Right atrium auricular region (tissue), 2 donors: ENCODE data around the gene GPC6. TPM values are rescaled to one million over a fixed set of nuclear protein-coding genes. Genes with fewer than 3 reads are reported as not detected.

Experiments
- DNase-seq: peaks from one replicate; pipeline ENCODE4 v3.0.0-alpha.2; 2019; ENCODE audit warnings: low spot score
- H3K27ac ChIP-seq, 2 donors: fragments of 200-600 bp; sonication (generic); 1 replicate in 1 of 2; 2 replicates in 1 of 2; pipeline ENCODE4 v1.5.1; 2016 to 2019
- H3K27me3 ChIP-seq, 2 donors: fragments of 200-600 bp; sonication (generic); one replicate each; pipeline versions ENCODE4 v1.5.1 to v1.6.0; 2017 to 2019
- H3K36me3 ChIP-seq: fragments of 200-600 bp; sonication (generic); one replicate; pipeline ENCODE4 v1.5.1; 2016
- H3K4me1 ChIP-seq, 2 donors: fragments of 200-600 bp; sonication (generic); one replicate each; pipeline versions ENCODE4 v1.5.1 to v1.6.0; 2017 to 2019
- H3K4me3 ChIP-seq, 2 donors: fragments of 200-600 bp; sonication (generic); 1 replicate in 1 of 2; 2 replicates in 1 of 2; pipeline ENCODE4 v1.5.1; 2017 to 2019; ENCODE audit warnings: mild to moderate bottlenecking in 1 of 2, moderate library complexity in 1 of 2
- H3K9me3 ChIP-seq, 2 donors: fragments of 200-600 bp; sonication (generic); one replicate each; pipeline ENCODE4 v1.5.1; 2019
- CTCF ChIP-seq, 2 donors: fragments of 200-600 bp; sonication (generic); IDR thresholded peaks; one replicate each; pipeline ENCODE4 v1.5.1; 2019; ENCODE audit warnings: antibody characterized with exemption in 2 of 2
- total RNA-seq, 2 donors: library from RNA; depleted of rRNA; stranded (reverse); fragments of >200 nt; gene quantifications; one replicate each; pipeline ENCODE4 v1.1.0, GENCODE V29; 2016

GPC6 gene
- total RNA-seq, 2 donors from 2014 or later = 1.3 to 3.8 TPM

- H3K27ac ChIP-seq = no peak overlapping the region
- no peaks in the 10 kb centered on the region for H3K27me3 ChIP-seq
- no peak for TF ChIP-seq CTCF (IDR thresholded peaks at IDR 0.05)
- no peak overlapping the region for H3K4me3 ChIP-seq
- H3K9me3 ChIP-seq = no peaks in the 10 kb centered on the region
- no peaks in the 10 kb centered on the region for H3K36me3 ChIP-seq
- no peak for DNase-seq
- H3K4me1 ChIP-seq = no peaks in the 10 kb centered on the region
Observed at GRCh38 chr13:94394723-94395122, 1168.1 kb downstream of the GPC6 start.

- TF ChIP-seq CTCF (IDR thresholded peaks at IDR 0.05) = no peak
- DNase-seq = no peak
Observed at GRCh38 chr13:94395860-94396259, 1169.3 kb downstream of the GPC6 start.

GRCh38 chr13:94399812-94400211 lies 1173.2 kb downstream of the GPC6 start:
- no peak for TF ChIP-seq CTCF (IDR thresholded peaks at IDR 0.05)
- DNase-seq = no peak
- Histone ChIP-seq H3K9me3 (no peaks in the 10 kb centered on the region), H3K27me3 (no peaks in the 10 kb centered on the region), H3K36me3 (no peaks in the 10 kb centered on the region), H3K4me1 (no peaks in the 10 kb centered on the region), H3K4me3 (no peak overlapping the region), H3K27ac (no peak overlapping the region)

More at GRCh38 chr13:94395860-94396259, 1169.3 kb downstream of the GPC6 start:
- H3K36me3 ChIP-seq = no peaks in the 10 kb centered on the region
- H3K27me3 ChIP-seq = no peaks in the 10 kb centered on the region
- H3K4me3 ChIP-seq = no peak overlapping the region
- H3K4me1 ChIP-seq = no peaks in the 10 kb centered on the region
- H3K27ac ChIP-seq = no peak overlapping the region
- no peaks in the 10 kb centered on the region for H3K9me3 ChIP-seq

GRCh38 chr13:94400874-94401273 lies 1174.3 kb downstream of the GPC6 start:
- no peak for TF ChIP-seq CTCF (IDR thresholded peaks at IDR 0.05)
- Histone ChIP-seq H3K27me3 (no peaks in the 10 kb centered on the region), H3K4me1 (no peaks in the 10 kb centered on the region), H3K27ac (no peak overlapping the region), H3K36me3 (no peaks in the 10 kb centered on the region), H3K9me3 (no peaks in the 10 kb centered on the region), H3K4me3 (no peak overlapping the region)
- DNase-seq = no peak

- Histone ChIP-seq H3K27ac (no peak overlapping the region), H3K27me3 (no peaks in the 10 kb centered on the region), H3K4me3 (no peak overlapping the region), H3K9me3 (no peaks in the 10 kb centered on the region), H3K36me3 (no peaks in the 10 kb centered on the region), H3K4me1 (no peaks in the 10 kb centered on the region)
- TF ChIP-seq CTCF (IDR thresholded peaks at IDR 0.05) = no peak
- DNase-seq = no peak
Observed at GRCh38 chr13:94408314-94409036, 1181.9 kb downstream of the GPC6 start.

GRCh38 chr13:94411747-94412146 lies 1185.1 kb downstream of the GPC6 start:
- Histone ChIP-seq H3K27ac (no peak overlapping the region), H3K27me3 (no peaks in the 10 kb centered on the region), H3K4me3 (no peak overlapping the region), H3K9me3 (peaks cover 0 to under 1% of the 10 kb centered on the region in 2 donors), H3K36me3 (no peaks in the 10 kb centered on the region), H3K4me1 (no peaks in the 10 kb centered on the region)
- no peak for TF ChIP-seq CTCF (IDR thresholded peaks at IDR 0.05)
- DNase-seq = no peak
